Left lobe of liver (tissue), 2 donors: Measurements from ENCODE around the gene ADSS1. TPM values are rescaled to one million over a fixed set of nuclear protein-coding genes. Genes with fewer than 3 reads are reported as not detected.

ENCODE experiments used
- ATAC-seq: fragments of 200-7000 bp; cut with Tn5 transposase; one replicate; pipeline ENCODE4 v1.9.1; 2020; ENCODE audit warnings: mild to moderate bottlenecking, moderate library complexity
- DNase-seq: peaks from one replicate; pipeline ENCODE4 v3.0.0-alpha.2; 2020; ENCODE audit warnings: low spot score
- total RNA-seq: library from RNA; stranded (reverse); gene quantifications from one replicate; pipeline ENCODE4 v1.2.1, GENCODE V29; 2021
- donor health status: DM: no; HTN: no; CAD: no; lungs with moderate emphysema.
- donor health status: DM: no; HTN: yes; CAD: no.

The ADSS1 gene
- total RNA-seq, 1 donor from 2014 or later: 51.9 TPM

GRCh38 chr14:104686624-104687517 lies 37.2 kb upstream of the ADSS1 start:
- DNase-seq (no peak), ATAC-seq (no peak)

- ATAC-seq (peak; percentile 74), DNase-seq (peak; percentile 98)
Measured at GRCh38 chr14:104687601-104688504, 36.2 kb upstream of the ADSS1 start.

GRCh38 chr14:104688505-104689108 lies 35.4 kb upstream of the ADSS1 start:
- DNase-seq: peak; percentile 71
- peak; percentile 9 for ATAC-seq

GRCh38 chr14:104689109-104689880 lies 34.7 kb upstream of the ADSS1 start, which contains the start of gene INF2:
Gene INF2, plus strand, starts transcription at chr14:104689618. Its CDS starts 11,748 bp downstream, at chr14:104701366.
- DNase-seq (peak; percentile 83), ATAC-seq (peak; percentile 67)

GRCh38 chr14:104689881-104690711 lies 33.9 kb upstream of the ADSS1 start:
- no peak for ATAC-seq
- no peak for DNase-seq

- ATAC-seq: no peak
- no peak for DNase-seq
Measured at GRCh38 chr14:104690861-104691455, 33.1 kb upstream of the ADSS1 start.

- no peak for ATAC-seq
- no peak for DNase-seq
Measured at GRCh38 chr14:104691546-104692260, 32.3 kb upstream of the ADSS1 start.

- DNase-seq (no peak), ATAC-seq (no peak)
Measured at GRCh38 chr14:104692261-104692938, 31.6 kb upstream of the ADSS1 start.

- DNase-seq: no peak
- ATAC-seq: no peak
Measured at GRCh38 chr14:104692939-104693315, 31.1 kb upstream of the ADSS1 start.

GRCh38 chr14:104693482-104694431 lies 30.3 kb upstream of the ADSS1 start:
- ATAC-seq (peak; percentile 63), DNase-seq (peak; percentile 91)

- peak; percentile 49 for ATAC-seq
Measured at GRCh38 chr14:104694475-104694950, 29.5 kb upstream of the ADSS1 start.

GRCh38 chr14:104694991-104695659 lies 28.9 kb upstream of the ADSS1 start:
- DNase-seq (no peak), ATAC-seq (peak; percentile 25)

More at GRCh38 chr14:104694475-104694950, 29.5 kb upstream of the ADSS1 start:
- peak; percentile 75 for DNase-seq

- ATAC-seq (no peak), DNase-seq (no peak)
Measured at GRCh38 chr14:104695660-104696000, 28.4 kb upstream of the ADSS1 start.

GRCh38 chr14:104696671-104697316 lies 27.2 kb upstream of the ADSS1 start:
- ATAC-seq: no peak
- DNase-seq: no peak

- no peak for ATAC-seq
- no peak for DNase-seq
Measured at GRCh38 chr14:104697317-104697703, 26.7 kb upstream of the ADSS1 start.
